H7 (cell line): ENCODE measurements around the gene KLHL40. TPM values are rescaled to one million over a fixed set of nuclear protein-coding genes. Genes with fewer than 3 reads are reported as not detected.

Experiments
- DNase-seq: peaks from one replicate; pipeline ENCODE4 v3.0.0; 2012
- H3K27me3 ChIP-seq: 2 replicates; pipeline ENCODE4 v1.6.0; 2011; ENCODE audit warnings: mild to moderate bottlenecking, low read length; ENCODE audit not compliant: control insufficient read depth, insufficient read depth
- H3K36me3 ChIP-seq: replicated peaks from 2 replicates; pipeline ENCODE4 v1.5.1; 2011; ENCODE audit warnings: low read length; ENCODE audit not compliant: control insufficient read depth, insufficient read depth
- H3K4me3 ChIP-seq: 2 replicates; pipeline ENCODE4 v1.5.1; 2011; ENCODE audit warnings: low read depth, mild to moderate bottlenecking, control low read depth, low read length, moderate library complexity; ENCODE audit not compliant: insufficient read depth
- total RNA-seq: library from RNA; depleted of rRNA; stranded (reverse); fragments of >200 nt; shearing (Covaris generic); gene quantifications from 2 replicates; pipeline ENCODE4 v1.2.3, GENCODE V29; 2014; rRNA removed

The KLHL40 gene
- total RNA-seq, 1 experiment from 2014 or later, result not detected

DNA sequence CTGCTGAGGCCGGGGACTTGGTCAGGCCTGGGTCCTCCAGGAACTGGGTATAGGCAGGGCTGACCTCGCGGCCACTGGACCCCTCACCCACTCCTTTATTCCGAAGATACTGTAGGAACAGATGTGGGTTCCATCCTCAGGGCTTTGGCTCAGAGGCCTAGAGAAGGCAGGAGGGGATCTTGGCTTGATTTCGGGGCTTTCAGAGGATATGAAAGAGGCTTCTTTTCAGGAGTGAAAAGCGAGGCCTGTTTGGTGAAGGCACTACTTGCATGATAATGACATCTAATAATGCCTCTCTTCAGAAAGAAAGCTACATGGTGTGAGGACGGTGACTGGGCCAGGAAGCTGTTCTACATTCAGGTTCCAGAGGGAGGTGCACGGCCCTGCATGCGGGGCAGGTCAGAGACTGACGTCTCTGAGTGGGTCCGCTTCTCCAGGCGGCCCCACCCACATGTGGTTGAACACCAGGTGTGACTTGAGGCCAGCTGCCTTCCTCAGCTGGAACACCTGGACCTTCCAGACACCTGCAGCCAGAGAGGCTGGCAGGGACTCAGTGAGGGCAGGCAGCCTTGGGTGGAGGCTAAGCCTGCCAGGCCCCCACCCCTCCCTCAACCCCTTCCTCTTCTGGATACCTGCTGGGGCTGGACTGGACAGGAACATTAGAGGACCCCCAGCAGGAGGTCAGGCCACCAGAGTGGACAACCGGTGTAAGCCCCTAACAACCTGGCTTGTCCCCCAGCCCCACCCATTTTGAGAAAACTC lies 48.3 kb downstream of the KLHL40 start:
- H3K36me3 ChIP-seq, result no peaks in the 10 kb centered on the region
- H3K27me3 ChIP-seq, result no peaks in the 10 kb centered on the region
- no peak overlapping the region for H3K4me3 ChIP-seq
- peak; percentile 70 for DNase-seq

DNA sequence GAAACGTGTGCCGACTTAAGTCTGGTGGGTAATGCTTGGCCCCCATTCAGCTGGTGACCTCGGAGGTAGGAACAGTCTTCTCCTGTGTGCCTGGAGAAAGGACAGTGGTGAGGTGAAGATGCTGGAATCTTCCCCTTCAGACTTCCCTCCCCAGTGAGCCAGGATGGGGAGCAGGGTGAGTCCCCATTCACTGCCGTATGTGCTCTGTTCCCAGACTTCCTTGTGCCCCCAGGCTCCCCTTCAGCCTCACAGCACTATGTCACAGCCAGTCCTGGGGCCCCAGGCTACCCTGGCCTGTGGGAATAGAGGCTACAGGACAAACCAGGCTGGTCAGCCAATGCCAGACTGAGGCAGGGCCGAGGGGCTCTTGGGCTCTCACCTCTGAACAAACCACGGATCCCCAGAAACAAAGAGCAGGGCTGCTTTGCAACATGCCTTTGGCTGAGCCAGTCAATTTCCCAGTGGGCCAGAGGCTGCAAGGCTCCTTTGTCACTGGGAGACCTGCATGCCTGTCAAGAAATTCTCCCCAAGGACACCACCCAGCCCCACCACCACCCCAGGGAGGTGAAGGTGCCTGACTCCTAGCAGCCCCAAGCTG lies 49.0 kb downstream of the KLHL40 start:
- DNase-seq, result no peak
- Histone ChIP-seq H3K4me3 (no peak overlapping the region), H3K27me3 (no peaks in the 10 kb centered on the region), H3K36me3 (no peaks in the 10 kb centered on the region)

DNA sequence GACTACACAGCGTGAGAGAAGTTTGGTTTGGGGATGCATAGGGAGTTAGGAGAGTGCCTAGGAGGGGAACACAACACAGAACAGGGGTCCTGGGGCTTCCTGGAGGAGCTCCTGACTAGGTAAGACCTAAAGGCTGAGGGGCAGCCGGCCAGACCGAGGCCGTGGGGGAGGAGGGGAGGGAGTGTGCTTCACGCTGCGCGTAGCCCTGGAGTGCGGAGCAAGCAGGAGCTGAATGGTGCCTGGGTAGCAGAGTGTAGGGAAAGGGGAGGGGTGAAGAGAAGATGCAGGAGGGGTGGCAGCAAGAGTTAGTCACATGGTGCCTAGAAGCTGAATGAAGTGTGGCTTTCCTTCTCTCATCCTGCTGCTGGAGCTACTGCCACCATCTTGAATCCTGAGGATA lies 49.7 kb downstream of the KLHL40 start:
- Histone ChIP-seq H3K27me3 (no peaks in the 10 kb centered on the region), H3K36me3 (no peaks in the 10 kb centered on the region), H3K4me3 (no peak overlapping the region)
- no peak for DNase-seq

DNA sequence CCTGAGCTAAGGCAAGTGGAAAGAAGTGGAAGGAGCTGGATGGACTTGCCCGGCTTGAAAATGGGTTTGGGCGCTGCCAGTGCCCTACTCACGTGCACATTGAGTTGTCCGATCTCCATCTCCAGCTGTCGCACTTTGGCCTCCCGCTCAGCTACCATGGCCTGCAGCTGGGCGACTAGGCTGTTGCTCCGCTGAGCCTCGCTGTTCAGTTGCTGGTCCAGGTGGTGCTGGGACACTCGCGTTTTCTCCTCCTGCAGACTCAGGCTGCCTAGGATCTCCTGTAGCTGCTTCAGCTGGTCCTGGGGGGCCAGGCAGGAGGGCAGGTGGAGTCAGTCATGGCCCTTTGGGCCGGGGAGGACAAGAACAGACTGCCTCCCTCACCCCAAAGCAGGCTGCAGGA lies 50.3 kb downstream of the KLHL40 start:
- Histone ChIP-seq H3K4me3 (no peak overlapping the region), H3K27me3 (no peaks in the 10 kb centered on the region), H3K36me3 (no peaks in the 10 kb centered on the region)
- no peak for DNase-seq

DNA sequence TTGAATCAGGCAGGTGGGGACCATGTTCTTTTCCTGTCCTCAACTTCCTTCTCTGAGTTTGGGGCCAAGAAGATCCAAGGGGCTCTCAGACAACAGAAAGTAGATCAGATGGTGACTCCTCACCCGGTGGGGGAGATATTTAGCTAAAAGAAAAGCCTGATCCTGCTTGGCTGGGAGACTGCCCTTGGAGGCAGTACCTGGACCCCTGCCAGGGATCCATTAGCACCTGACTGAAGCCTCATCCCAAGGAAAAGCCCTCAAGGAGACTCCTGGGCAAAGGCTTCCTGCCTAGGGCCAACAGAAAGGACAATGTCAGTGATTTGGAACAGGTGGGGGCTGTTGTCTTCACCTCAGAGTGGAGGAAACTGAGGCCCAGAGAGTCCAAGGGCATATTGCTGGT lies 50.7 kb downstream of the KLHL40 start:
- DNase-seq, result peak; percentile 66
- H3K4me3 ChIP-seq, result no peak overlapping the region
- H3K27me3 ChIP-seq, result no peaks in the 10 kb centered on the region
- H3K36me3 ChIP-seq, result no peaks in the 10 kb centered on the region

DNA sequence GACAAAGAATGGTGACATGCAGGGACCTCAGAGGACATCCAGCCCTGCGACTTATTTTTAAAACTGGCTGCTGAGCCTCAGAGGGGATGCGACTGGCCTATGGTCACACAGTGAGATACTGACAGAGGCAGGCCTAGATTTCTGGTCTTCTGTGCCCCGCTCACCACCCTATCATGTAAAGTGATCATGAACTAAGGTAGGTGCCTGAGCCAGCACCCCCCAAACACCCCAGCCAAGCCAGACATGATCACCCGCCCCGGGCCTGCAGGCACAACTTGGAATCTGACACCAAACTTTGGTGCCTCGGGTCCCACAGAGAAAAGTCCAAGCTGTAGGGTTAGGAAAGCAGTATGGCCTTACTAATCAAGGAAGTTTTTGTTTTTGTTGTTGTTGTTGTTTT lies 51.2 kb downstream of the KLHL40 start:
- no peaks in the 10 kb centered on the region for H3K36me3 ChIP-seq
- H3K4me3 ChIP-seq, result no peak overlapping the region
- H3K27me3 ChIP-seq, result no peaks in the 10 kb centered on the region
- no peak for DNase-seq

DNA sequence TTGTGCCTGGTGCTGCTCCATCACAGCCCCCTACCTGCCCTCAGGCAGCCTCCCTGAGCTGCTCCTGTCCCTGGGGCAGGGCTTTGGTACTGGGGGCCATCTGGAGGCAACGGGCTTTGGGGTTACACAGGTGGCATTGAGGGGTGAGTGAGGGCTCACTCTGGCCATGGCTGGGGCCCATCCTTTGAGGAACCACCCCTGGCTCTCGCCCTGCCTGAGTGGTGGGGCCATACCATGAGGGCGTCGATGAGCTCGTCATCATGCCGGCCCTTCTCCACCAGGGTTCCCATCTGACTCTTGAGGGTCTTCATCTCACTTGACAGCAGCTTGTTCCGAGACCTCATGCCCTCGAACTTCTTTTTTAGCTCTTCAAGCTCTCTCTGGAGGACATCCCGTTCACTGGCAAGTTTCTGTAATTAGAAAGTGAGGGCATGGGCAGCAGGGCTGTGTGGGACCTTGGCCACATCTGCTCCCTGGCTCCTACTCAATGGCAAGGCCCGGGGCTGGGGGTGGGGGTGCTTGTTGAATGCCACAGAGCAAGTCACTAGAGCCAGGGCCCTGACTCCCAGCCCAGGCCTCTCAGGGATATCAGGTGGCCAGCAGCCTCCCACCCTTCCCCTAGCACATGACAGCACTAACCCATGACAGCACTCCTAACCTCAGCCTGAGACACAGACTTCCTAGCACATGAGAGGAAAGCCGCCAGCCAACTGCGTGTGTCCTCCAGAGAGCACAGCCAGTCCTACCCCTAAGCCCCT lies 54.2 kb downstream of the KLHL40 start:
- Histone ChIP-seq H3K4me3 (no peak overlapping the region), H3K27me3 (no peaks in the 10 kb centered on the region)
- DNase-seq, result no peak

DNA sequence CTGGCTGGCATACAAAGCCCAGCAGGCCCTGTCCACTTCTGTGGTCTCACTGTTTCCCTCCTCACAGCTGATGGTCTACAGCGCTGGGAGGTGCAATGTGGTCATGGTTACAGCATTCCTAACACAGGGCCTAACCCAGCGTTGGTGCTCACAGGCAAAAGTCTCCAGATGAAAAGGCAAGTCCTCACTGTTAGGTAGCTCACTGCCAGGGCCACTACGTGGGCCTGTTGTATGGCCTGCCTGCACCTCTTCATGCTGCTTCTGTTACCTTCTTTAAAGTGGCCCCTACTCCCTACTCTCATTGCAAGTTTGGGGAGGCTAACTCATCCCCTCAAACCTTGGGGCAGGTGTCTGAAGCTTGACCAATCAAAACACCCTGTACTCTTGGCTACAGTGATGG lies 56.5 kb downstream of the KLHL40 start:
- Histone ChIP-seq H3K4me3 (no peak overlapping the region), H3K27me3 (no peaks in the 10 kb centered on the region), H3K36me3 (no peaks in the 10 kb centered on the region)
- no peak for DNase-seq

More for the DNA sequence above, 54.2 kb downstream of the KLHL40 start:
- H3K36me3 ChIP-seq, result no peaks in the 10 kb centered on the region

Other genes starting within 250 kb of the KLHL40 start
- 1.9 and 2.2 TPM in 2 replicates for gene VIPR1, start 182.9 kb upstream of the KLHL40 start, total RNA-seq
- 53.0 and 57.3 TPM in 2 replicates for gene SEC22C, start 103.6 kb upstream of the KLHL40 start, total RNA-seq
- gene SS18L2, start 94.7 kb upstream of the KLHL40 start, total RNA-seq, result 56.9 and 58.9 TPM in 2 replicates
- gene NKTR, start 84.9 kb upstream of the KLHL40 start, total RNA-seq, result 21.3 and 44.8 TPM in 2 replicates
- gene ZBTB47, start 31.8 kb upstream of the KLHL40 start, total RNA-seq, result 5.1 and 8.0 TPM in 2 replicates
- gene HHATL, start 17.3 kb downstream of the KLHL40 start, total RNA-seq, result not detected in 2 replicates
- gene CCDC13, start 87.7 kb downstream of the KLHL40 start, total RNA-seq, result 0.48 TPM in 1 of 2 replicates, not detected in the other
- 111 and 149 TPM in 2 replicates for gene HIGD1A, start 119.0 kb downstream of the KLHL40 start, total RNA-seq
- gene ACKR2, start 123.9 kb downstream of the KLHL40 start, total RNA-seq, result not detected in 2 replicates
- not detected in 2 replicates for gene CYP8B1, start 190.3 kb downstream of the KLHL40 start, total RNA-seq
- gene ZNF662, start 220.6 kb downstream of the KLHL40 start, total RNA-seq, result not detected in 2 replicates